BJ (cell line): ENCODE data around the gene COL20A1. TPM values are rescaled to one million over a fixed set of nuclear protein-coding genes. Genes with fewer than 3 reads are reported as not detected.

Experiments
- CTCF ChIA-PET: fragments of 350-600 bp; formaldehyde crosslinking; extraction: SDS; loops from one replicate; lab custom pipeline; 2021; ENCODE audit warnings: antibody characterized with exemption, inconsistent platforms; lab: Yijun Ruan, JAX
- POLR2A ChIA-PET: fragments of 300-600 bp; sonication (Branson Sonifier 250); formaldehyde crosslinking; extraction: SDS; loops from one replicate; lab custom pipeline; 2021; ENCODE audit warnings: antibody characterized with exemption; lab: Charles Lee
- DNase-seq: peaks from one replicate; pipeline ENCODE4 v3.0.0-alpha.2; 2011; ENCODE audit warnings: low read depth
- H3K27me3 ChIP-seq: 2 replicates; pipeline ENCODE4 v1.6.0; 2011; ENCODE audit warnings: low read length; ENCODE audit not compliant: control insufficient read depth, insufficient read depth
- H3K36me3 ChIP-seq: 2 replicates; pipeline ENCODE4 v1.5.1; 2011; ENCODE audit warnings: low read length; ENCODE audit not compliant: control insufficient read depth, insufficient read depth
- H3K4me3 ChIP-seq: 2 replicates; pipeline ENCODE4 v1.5.1; 2011; ENCODE audit warnings: low read depth, mild to moderate bottlenecking, control low read depth, low read length
- polyA plus RNA-seq: library from polyadenylated mRNA; depleted of rRNA; stranded (reverse); fragments of >200 nt; gene quantifications from 2 replicates; pipeline ENCODE4 v1.2.3, GENCODE V29; 2011
- TF ChIP-seq, protein P1 (sequence below): IDR thresholded peaks from 2 replicates; pipeline ENCODE4 v1.5.1; 2011; ENCODE audit warnings: low read depth, mild to moderate bottlenecking, control low read depth, inconsistent platforms, low read length, moderate library complexity; ENCODE audit not compliant: insufficient read depth

COL20A1 gene
- polyA plus RNA-seq, 1 experiment = not detected

- H3K27me3 ChIP-seq = peaks cover 4% of the 10 kb centered on the region; the same call in 1 of the 2 replicates
- H3K36me3 ChIP-seq = no peaks in the 10 kb centered on the region
- no peak for DNase-seq
- no peak overlapping the region for H3K4me3 ChIP-seq
- ChIA-PET POLR2A (no interaction called here), CTCF (no interaction called here)
- TF ChIP-seq, protein P1, sequence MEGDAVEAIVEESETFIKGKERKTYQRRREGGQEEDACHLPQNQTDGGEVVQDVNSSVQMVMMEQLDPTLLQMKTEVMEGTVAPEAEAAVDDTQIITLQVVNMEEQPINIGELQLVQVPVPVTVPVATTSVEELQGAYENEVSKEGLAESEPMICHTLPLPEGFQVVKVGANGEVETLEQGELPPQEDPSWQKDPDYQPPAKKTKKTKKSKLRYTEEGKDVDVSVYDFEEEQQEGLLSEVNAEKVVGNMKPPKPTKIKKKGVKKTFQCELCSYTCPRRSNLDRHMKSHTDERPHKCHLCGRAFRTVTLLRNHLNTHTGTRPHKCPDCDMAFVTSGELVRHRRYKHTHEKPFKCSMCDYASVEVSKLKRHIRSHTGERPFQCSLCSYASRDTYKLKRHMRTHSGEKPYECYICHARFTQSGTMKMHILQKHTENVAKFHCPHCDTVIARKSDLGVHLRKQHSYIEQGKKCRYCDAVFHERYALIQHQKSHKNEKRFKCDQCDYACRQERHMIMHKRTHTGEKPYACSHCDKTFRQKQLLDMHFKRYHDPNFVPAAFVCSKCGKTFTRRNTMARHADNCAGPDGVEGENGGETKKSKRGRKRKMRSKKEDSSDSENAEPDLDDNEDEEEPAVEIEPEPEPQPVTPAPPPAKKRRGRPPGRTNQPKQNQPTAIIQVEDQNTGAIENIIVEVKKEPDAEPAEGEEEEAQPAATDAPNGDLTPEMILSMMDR = no peak
Measured at GRCh38 chr20:63357921-63358905, 65.2 kb downstream of the COL20A1 start.

DNA sequence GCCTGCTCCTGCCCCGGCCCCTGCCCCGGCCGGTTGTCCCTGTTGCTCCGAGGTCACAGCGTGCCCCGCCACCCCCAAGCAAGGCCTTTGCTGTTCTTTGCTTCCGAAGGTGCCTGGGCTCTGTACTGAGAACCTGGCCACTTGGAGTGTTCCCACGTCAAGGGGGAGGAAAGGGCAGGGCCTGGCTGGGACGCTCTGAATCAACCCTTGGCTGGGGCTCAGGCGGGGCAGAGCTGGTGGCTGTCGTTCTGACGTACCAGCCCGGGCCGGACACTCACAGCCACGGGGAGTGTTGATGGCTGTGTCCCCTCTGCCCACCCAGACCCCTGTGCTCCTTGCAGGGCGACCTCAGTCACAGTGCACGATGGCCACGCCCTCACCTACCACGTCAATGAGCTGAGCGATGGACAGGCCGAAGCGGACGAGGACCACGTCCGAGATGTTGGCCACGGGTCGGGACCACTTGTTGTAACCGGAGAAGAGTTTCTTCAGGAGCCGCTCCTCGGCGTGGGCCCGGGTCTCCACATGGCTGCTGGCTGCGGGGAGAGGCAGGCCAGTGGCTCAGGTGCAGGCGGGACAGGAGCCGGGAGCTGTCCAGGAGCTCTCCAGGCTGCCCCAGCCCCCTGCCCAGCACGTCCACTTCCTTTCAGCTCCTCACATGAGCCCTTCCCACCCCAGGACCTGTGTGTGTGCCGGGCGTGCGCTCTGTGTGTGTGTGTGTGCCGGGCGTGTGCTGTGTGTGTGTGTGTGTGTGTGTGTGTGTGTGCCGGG lies 66.4 kb downstream of the COL20A1 start:
- Histone ChIP-seq H3K27me3 (peaks cover 4% of the 10 kb centered on the region; the same call in 1 of the 2 replicates), H3K36me3 (no peaks in the 10 kb centered on the region), H3K4me3 (no peak overlapping the region)
- DNase-seq = no peak
- ChIA-PET CTCF (no interaction called here), POLR2A (no interaction called here)
- TF ChIP-seq, protein P1 = no peak

DNA sequence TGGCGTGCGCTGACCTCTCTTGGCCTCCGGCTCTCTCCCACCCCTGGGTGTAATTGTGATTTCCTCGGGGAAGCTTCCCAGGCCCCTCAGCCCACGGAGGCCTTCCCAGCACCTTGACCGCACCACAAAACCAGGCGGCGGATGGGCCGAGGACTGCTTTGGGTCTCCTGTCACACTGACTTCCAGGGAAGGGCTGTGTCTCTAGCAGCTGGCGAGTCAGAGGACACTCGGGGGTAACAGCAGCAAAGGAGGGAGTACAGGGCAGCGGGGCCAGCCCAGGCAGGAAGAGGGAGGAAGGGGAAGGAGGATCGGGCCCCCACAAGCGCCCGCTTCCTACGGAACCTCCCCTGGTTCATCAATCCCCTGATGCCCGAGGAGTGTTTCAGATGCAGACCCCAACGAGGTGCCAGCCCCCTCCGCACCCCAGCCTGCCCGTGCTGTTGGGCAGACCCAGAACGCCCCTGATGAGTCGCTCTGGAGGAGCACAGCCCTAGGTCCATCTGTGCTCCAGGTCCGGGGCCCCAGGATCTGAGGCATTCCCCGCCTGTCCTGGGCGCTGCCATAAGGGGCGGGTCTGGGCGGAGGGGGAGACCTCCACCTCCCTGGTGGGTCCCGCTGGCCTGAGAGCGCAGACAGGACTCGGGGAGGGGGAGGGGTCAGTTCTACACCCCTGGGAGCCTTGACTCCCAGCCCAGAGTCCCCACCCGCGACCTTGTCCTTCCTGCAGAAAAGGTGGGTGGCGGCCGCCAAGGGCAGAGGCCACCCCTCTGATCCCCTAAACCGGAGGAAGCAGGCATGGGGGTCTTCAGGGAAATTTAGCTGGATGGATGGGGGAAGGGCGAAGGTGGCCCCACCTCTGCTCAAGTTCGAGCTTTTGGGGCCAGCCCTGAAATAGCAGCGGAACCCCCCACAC lies 67.2 kb downstream of the COL20A1 start:
- Histone ChIP-seq H3K4me3 (no peak overlapping the region), H3K36me3 (no peaks in the 10 kb centered on the region), H3K27me3 (peaks cover 4% of the 10 kb centered on the region; the same call in 1 of the 2 replicates)
- TF ChIP-seq, protein P1 = no peak
- ChIA-PET POLR2A (no interaction called here), CTCF (interaction anchor here (0.7 kb wide), 1 partner anchor 52 kb away, joined by 3 read pairs; no protein-coding TSS in a partner anchor)
- no peak for DNase-seq

GRCh38 chr20:63360850-63361518 lies 68.0 kb downstream of the COL20A1 start, which contains the start of gene CHRNA4:
Gene CHRNA4 (minus strand): TSS chr20:63361349. CDS start chr20:63361165, 184 bp downstream.
- ChIA-PET POLR2A (no interaction called here), CTCF (interaction anchor here (0.7 kb wide), 1 partner anchor 53 kb away, joined by 3 read pairs; no protein-coding TSS in a partner anchor)
- Histone ChIP-seq H3K4me3 (no peak within 1 kb of the TSS), H3K36me3 (no peaks in the 10 kb centered on the region), H3K27me3 (peaks cover 4% of the 10 kb centered on the region; the same call in 1 of the 2 replicates)
- TF ChIP-seq, protein P1 = no peak
- DNase-seq = no peak
